K562 treated with DMSO at 1 percent for 12 hours (cell line): ENCODE data around the gene NRP2. TPM values are rescaled to one million over a fixed set of nuclear protein-coding genes. Genes with fewer than 3 reads are reported as not detected.

ENCODE experiments used
- total RNA-seq: library from RNA; unstranded; fragments of 300-600 nt; gene quantifications from 2 replicates; pipeline ENCODE4 v1.2.3, GENCODE V29; 2022; ENCODE audit not compliant: insufficient read depth

NRP2 gene
- total RNA-seq = not detected in 2 replicates

GRCh38 chr2:205682239-205682970 lies at the start of gene NRP2:
Gene NRP2 (plus strand): TSS chr2:205682501. CDS start chr2:205683291, 790 bp downstream.

